ENCODE results near the gene NCK1.

NCK1 gene

GRCh38 chr3:136932523-136932922 lies 70.5 kb downstream of the NCK1 start:
- Mint-ChIP-seq H3K36me3 (ENCODE audit: low read depth) (peaks cover 70% of the 10 kb centered on the region), H3K27me3 (ENCODE audit: low read depth, poor library complexity) (no peaks in the 10 kb centered on the region), H3K27ac (no peak overlapping the region), H3K4me1 (no peaks in the 10 kb centered on the region), H3K4me3 (no peak overlapping the region), H3K9me3 (peaks cover 24% of the 10 kb centered on the region)
- DNase-seq: no peak
- no peak for TF ChIP-seq CTCF (IDR thresholded peaks at IDR 0.05)

GRCh38 chr3:136932978-136933772 lies 71.2 kb downstream of the NCK1 start:
- no peak for TF ChIP-seq CTCF (IDR thresholded peaks at IDR 0.05)
- H3K4me1 Mint-ChIP-seq: no peaks in the 10 kb centered on the region
- DNase-seq: no peak
- H3K4me3 Mint-ChIP-seq: no peak overlapping the region
- H3K27ac Mint-ChIP-seq: peak overlapping the region; percentile 15
- H3K27me3 Mint-ChIP-seq (ENCODE audit: low read depth, poor library complexity): no peaks in the 10 kb centered on the region
- peaks cover 70% of the 10 kb centered on the region for H3K36me3 Mint-ChIP-seq (ENCODE audit: low read depth)
- peaks cover 30% of the 10 kb centered on the region for H3K9me3 Mint-ChIP-seq

- Mint-ChIP-seq H3K4me1 (peaks cover 23% of the 10 kb centered on the region), H3K4me3 (no peak overlapping the region), H3K36me3 (ENCODE audit: low read depth) (peaks cover 69% of the 10 kb centered on the region), H3K27me3 (ENCODE audit: low read depth, poor library complexity) (no peaks in the 10 kb centered on the region), H3K27ac (no peak overlapping the region), H3K9me3 (peaks cover 35% of the 10 kb centered on the region)
- no peak for TF ChIP-seq CTCF (IDR thresholded peaks at IDR 0.05)
- DNase-seq: no peak
Measured at GRCh38 chr3:136937175-136937574, 75.2 kb downstream of the NCK1 start.

- peaks cover 65% of the 10 kb centered on the region for H3K36me3 Mint-ChIP-seq (ENCODE audit: low read depth)
- DNase-seq: no peak
- peaks cover 35% of the 10 kb centered on the region for H3K9me3 Mint-ChIP-seq
- H3K27ac Mint-ChIP-seq: no peak overlapping the region
- TF ChIP-seq CTCF (IDR thresholded peaks at IDR 0.05): no peak
- no peak overlapping the region for H3K4me3 Mint-ChIP-seq
- peaks cover 30% of the 10 kb centered on the region for H3K4me1 Mint-ChIP-seq
- H3K27me3 Mint-ChIP-seq (ENCODE audit: low read depth, poor library complexity): no peaks in the 10 kb centered on the region
Measured at GRCh38 chr3:136937851-136938250, 75.8 kb downstream of the NCK1 start.

GRCh38 chr3:136938334-136938733 lies 76.3 kb downstream of the NCK1 start:
- Mint-ChIP-seq H3K27ac (no peak overlapping the region), H3K4me3 (no peak overlapping the region), H3K36me3 (ENCODE audit: low read depth) (peaks cover 60% of the 10 kb centered on the region), H3K4me1 (peaks cover 30% of the 10 kb centered on the region), H3K9me3 (peaks cover 35% of the 10 kb centered on the region), H3K27me3 (ENCODE audit: low read depth, poor library complexity) (no peaks in the 10 kb centered on the region)
- no peak for TF ChIP-seq CTCF (IDR thresholded peaks at IDR 0.05)
- DNase-seq: no peak

- Mint-ChIP-seq H3K4me3 (no peak overlapping the region), H3K9me3 (peaks cover 35% of the 10 kb centered on the region), H3K27me3 (ENCODE audit: low read depth, poor library complexity) (no peaks in the 10 kb centered on the region), H3K4me1 (peaks cover 34% of the 10 kb centered on the region), H3K36me3 (ENCODE audit: low read depth) (peaks cover 56% of the 10 kb centered on the region), H3K27ac (no peak overlapping the region)
- DNase-seq: no peak
- TF ChIP-seq CTCF (IDR thresholded peaks at IDR 0.05): no peak
Measured at GRCh38 chr3:136939489-136939888, 77.5 kb downstream of the NCK1 start.
